HepG2 (cell line): ENCODE measurements around the gene SETD1A. TPM values are rescaled to one million over a fixed set of nuclear protein-coding genes. Genes with fewer than 3 reads are reported as not detected.

ENCODE experiments used
- DNMT3B ChIP-seq: conservative IDR thresholded peaks from 2 replicates; pipeline ENCODE4 v1.6.1; 2016; ENCODE audit warnings: missing biosample characterization, control low read depth
- LCORL ChIP-seq, 2 experiments: fragments of 450-650 bp in 1 of 2; sonication (generic) in 1 of 2; formaldehyde crosslinking in 1 of 2; IDR thresholded peaks; 2 replicates each; pipeline versions ENCODE4 v1.5.0 to v1.6.1; 2017 to 2020; ENCODE audit warnings: antibody characterized with exemption in 1 of 2, missing genetic modification reagents in 1 of 2
- PITX1 ChIP-seq: sonication (generic); formaldehyde crosslinking; IDR thresholded peaks from 2 replicates; pipeline ENCODE4 v1.5.1; 2020; ENCODE audit warnings: mild to moderate bottlenecking, missing genetic modification reagents
- POLR2AphosphoS5 ChIP-seq: IDR thresholded peaks from 2 replicates; pipeline ENCODE4 v1.6.1; 2012; ENCODE audit warnings: low read depth, low read length
- SRY ChIP-seq: sonication (generic); formaldehyde crosslinking; IDR thresholded peaks from 2 replicates; pipeline ENCODE4 v1.8.0; 2022; ENCODE audit warnings: mild to moderate bottlenecking, missing genetic modification reagents
- ZFP62 ChIP-seq: sonication (generic); formaldehyde crosslinking; IDR thresholded peaks from 2 replicates; pipeline ENCODE4 v1.4.0; 2020; ENCODE audit warnings: missing genetic modification reagents
- ZIK1 ChIP-seq: sonication (generic); formaldehyde crosslinking; IDR thresholded peaks from 2 replicates; pipeline ENCODE4 v1.5.0; 2020; ENCODE audit warnings: mild to moderate bottlenecking, low read depth, missing genetic modification reagents, borderline replicate concordance
- ZNF207 ChIP-seq: fragments of 450-650 bp; IDR thresholded peaks from 2 replicates; pipeline ENCODE4 v1.6.1; 2016; ENCODE audit warnings: antibody characterized with exemption, borderline replicate concordance
- ZNF354B ChIP-seq: sonication (generic); formaldehyde crosslinking; IDR thresholded peaks from 2 replicates; pipeline ENCODE4 v1.8.0; 2022; ENCODE audit warnings: mild to moderate bottlenecking, missing genetic modification reagents
- ZNF556 ChIP-seq: sonication (generic); formaldehyde crosslinking; IDR thresholded peaks from 2 replicates; pipeline ENCODE4 v1.4.0; 2020; ENCODE audit warnings: mild to moderate bottlenecking, missing genetic modification reagents, borderline replicate concordance
- ZNF781 ChIP-seq: sonication (generic); formaldehyde crosslinking; IDR thresholded peaks from 2 replicates; pipeline ENCODE4 v1.5.1; 2020; ENCODE audit warnings: borderline replicate concordance, mild to moderate bottlenecking, missing genetic modification reagents; ENCODE audit errors: not compliant biosample characterization
- ZSCAN21 ChIP-seq: sonication (generic); formaldehyde crosslinking; IDR thresholded peaks from 2 replicates; pipeline ENCODE4 v1.8.0; 2022; ENCODE audit warnings: mild to moderate bottlenecking, missing genetic modification reagents, moderate library complexity, borderline replicate concordance
- polyA plus RNA-seq, 8 experiments: library from polyadenylated mRNA; depleted of rRNA in 3 of 8; stranded (reverse) in 7 of 8; unstranded in 1 of 8; fragments of >200 nt; fragmentation: Illumina TruSeq in 4 of 8; extraction: Trizol in 4 of 8; gene quantifications; 2 replicates each; pipeline versions ENCODE4 v1.2.1 to v1.2.3, GENCODE V29; 2011 to 2016; ENCODE audit warnings: low read depth in 4 of 8, missing spikeins in 1 of 8, mixed read lengths in 1 of 8; ENCODE audit not compliant: insufficient read depth in 1 of 8
- total RNA-seq, 5 experiments: library from RNA; depleted of rRNA; stranded (reverse); fragments of >200 nt; fragmentation: Illumina TruSeq; extraction: Trizol; gene quantifications; 2 replicates each; pipeline ENCODE4 v1.2.3, GENCODE V29; 2016; ENCODE audit warnings: low read depth in 1 of 5
- TF ChIP-seq, protein P1 (sequence below): IDR thresholded peaks from 2 replicates; pipeline ENCODE4 v1.6.1; 2016; ENCODE audit warnings: missing compliant biosample characterization, missing genetic modification reagents, borderline replicate concordance
- TF ChIP-seq, protein P2 (sequence below): sonication (generic); formaldehyde crosslinking; IDR thresholded peaks from 2 replicates; pipeline ENCODE4 v1.4.0; 2020; ENCODE audit warnings: mild to moderate bottlenecking, missing genetic modification reagents, borderline replicate concordance
- TF ChIP-seq, protein P3 (sequence below): IDR thresholded peaks from 2 replicates; pipeline ENCODE4 v1.6.1; 2016; ENCODE audit warnings: low read depth, borderline replicate concordance
- TF ChIP-seq, protein P4 (sequence below): sonication (generic); formaldehyde crosslinking; conservative IDR thresholded peaks from 2 replicates; pipeline ENCODE4 v1.5.0; 2020; ENCODE audit warnings: missing genetic modification reagents
- TF ChIP-seq, protein P5 (sequence below): sonication (generic); formaldehyde crosslinking; IDR thresholded peaks from 2 replicates; pipeline ENCODE4 v1.4.0; 2020; ENCODE audit warnings: missing genetic modification reagents, borderline replicate concordance
- TF ChIP-seq, protein P6 (sequence below): sonication (generic); formaldehyde crosslinking; IDR thresholded peaks from 2 replicates; pipeline ENCODE4 v1.8.1; 2023; ENCODE audit warnings: mild to moderate bottlenecking, missing genetic modification reagents, borderline replicate concordance

SETD1A gene
- total and polyA plus RNA-seq, 2 of the 13 experiments (the other 11 are each of a cell fraction or from before 2014, with no cell fraction given), result 3.8 to 5.6 TPM

DNA sequence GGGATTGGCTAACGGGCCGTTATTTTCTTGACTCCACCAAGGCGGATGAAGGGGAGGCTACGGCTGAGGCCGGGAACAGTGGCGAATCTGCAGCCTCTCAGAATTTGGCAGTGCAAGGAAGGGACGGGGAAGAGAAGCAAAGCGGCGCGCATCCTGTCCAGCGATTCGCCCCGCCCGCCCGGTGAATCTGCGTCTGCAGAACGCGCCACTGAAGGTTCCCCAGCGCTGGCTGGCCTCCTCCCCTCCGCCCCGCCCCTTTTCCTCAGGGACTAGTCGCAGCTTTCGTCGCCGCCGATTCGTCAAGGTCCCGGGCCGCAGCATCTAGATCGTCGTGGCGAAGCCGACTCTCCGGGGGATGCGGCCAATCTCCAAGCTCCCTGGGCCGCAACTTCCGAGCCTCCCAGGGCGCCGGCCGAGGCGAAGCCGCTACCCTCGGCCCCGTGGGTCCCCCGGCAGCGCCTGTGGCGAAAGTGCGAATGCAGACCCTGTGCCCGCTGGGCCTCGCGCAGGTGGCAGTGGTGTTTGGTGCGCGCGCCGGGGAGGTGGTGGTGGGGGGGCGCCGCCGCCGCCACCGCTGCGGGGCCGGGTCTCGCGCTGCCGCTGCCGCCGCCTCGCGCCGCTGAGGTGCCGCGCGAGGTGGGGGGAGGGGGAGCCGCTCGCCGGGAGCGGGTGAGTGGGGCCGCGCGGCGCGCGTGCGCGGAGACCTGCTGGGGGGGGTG is at the start of gene SETD1A (continued):
- peak; percentile 40 for TF ChIP-seq ZNF781 (CRISPR knock-in tag)
- peak; percentile 74; the same call in 1 of the 2 replicates for TF ChIP-seq ZSCAN21 (CRISPR knock-in tag)
- no peak for TF ChIP-seq POLR2AphosphoS5
- TF ChIP-seq, protein P1, sequence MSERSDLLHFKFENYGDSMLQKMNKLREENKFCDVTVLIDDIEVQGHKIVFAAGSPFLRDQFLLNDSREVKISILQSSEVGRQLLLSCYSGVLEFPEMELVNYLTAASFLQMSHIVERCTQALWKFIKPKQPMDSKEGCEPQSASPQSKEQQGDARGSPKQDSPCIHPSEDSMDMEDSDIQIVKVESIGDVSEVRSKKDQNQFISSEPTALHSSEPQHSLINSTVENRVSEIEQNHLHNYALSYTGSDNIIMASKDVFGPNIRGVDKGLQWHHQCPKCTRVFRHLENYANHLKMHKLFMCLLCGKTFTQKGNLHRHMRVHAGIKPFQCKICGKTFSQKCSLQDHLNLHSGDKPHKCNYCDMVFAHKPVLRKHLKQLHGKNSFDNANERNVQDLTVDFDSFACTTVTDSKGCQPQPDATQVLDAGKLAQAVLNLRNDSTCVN (CRISPR knock-in tag), result peak; percentile 80; the same call in 1 of the 2 replicates
- TF ChIP-seq DNMT3B (CRISPR knock-in tag), result 0 out of 2 replicates have a peak, but pooled peaks have one; percentile 8
- TF ChIP-seq, protein P2, sequence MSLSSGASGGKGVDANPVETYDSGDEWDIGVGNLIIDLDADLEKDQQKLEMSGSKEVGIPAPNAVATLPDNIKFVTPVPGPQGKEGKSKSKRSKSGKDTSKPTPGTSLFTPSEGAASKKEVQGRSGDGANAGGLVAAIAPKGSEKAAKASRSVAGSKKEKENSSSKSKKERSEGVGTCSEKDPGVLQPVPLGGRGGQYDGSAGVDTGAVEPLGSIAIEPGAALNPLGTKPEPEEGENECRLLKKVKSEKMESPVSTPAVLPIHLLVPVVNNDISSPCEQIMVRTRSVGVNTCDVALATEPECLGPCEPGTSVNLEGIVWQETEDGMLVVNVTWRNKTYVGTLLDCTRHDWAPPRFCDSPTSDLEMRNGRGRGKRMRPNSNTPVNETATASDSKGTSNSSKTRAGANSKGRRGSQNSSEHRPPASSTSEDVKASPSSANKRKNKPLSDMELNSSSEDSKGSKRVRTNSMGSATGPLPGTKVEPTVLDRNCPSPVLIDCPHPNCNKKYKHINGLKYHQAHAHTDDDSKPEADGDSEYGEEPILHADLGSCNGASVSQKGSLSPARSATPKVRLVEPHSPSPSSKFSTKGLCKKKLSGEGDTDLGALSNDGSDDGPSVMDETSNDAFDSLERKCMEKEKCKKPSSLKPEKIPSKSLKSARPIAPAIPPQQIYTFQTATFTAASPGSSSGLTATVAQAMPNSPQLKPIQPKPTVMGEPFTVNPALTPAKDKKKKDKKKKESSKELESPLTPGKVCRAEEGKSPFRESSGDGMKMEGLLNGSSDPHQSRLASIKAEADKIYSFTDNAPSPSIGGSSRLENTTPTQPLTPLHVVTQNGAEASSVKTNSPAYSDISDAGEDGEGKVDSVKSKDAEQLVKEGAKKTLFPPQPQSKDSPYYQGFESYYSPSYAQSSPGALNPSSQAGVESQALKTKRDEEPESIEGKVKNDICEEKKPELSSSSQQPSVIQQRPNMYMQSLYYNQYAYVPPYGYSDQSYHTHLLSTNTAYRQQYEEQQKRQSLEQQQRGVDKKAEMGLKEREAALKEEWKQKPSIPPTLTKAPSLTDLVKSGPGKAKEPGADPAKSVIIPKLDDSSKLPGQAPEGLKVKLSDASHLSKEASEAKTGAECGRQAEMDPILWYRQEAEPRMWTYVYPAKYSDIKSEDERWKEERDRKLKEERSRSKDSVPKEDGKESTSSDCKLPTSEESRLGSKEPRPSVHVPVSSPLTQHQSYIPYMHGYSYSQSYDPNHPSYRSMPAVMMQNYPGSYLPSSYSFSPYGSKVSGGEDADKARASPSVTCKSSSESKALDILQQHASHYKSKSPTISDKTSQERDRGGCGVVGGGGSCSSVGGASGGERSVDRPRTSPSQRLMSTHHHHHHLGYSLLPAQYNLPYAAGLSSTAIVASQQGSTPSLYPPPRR (CRISPR knock-in tag), result peak; percentile 23; the same call in 1 of the 2 replicates
- TF ChIP-seq, protein P3, sequence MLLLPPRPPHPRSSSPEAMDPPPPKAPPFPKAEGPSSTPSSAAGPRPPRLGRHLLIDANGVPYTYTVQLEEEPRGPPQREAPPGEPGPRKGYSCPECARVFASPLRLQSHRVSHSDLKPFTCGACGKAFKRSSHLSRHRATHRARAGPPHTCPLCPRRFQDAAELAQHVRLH, result no peak; the same call in 1 of the 2 replicates
- TF ChIP-seq LCORL (IDR thresholded peaks at IDR 0.05), result no peak
- peak; percentile 84 for TF ChIP-seq LCORL (CRISPR knock-in tag; IDR thresholded peaks at IDR 0.05)
- TF ChIP-seq, protein P4, sequence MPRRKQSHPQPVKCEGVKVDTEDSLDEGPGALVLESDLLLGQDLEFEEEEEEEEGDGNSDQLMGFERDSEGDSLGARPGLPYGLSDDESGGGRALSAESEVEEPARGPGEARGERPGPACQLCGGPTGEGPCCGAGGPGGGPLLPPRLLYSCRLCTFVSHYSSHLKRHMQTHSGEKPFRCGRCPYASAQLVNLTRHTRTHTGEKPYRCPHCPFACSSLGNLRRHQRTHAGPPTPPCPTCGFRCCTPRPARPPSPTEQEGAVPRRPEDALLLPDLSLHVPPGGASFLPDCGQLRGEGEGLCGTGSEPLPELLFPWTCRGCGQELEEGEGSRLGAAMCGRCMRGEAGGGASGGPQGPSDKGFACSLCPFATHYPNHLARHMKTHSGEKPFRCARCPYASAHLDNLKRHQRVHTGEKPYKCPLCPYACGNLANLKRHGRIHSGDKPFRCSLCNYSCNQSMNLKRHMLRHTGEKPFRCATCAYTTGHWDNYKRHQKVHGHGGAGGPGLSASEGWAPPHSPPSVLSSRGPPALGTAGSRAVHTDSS, result no peak
- TF ChIP-seq, protein P5, sequence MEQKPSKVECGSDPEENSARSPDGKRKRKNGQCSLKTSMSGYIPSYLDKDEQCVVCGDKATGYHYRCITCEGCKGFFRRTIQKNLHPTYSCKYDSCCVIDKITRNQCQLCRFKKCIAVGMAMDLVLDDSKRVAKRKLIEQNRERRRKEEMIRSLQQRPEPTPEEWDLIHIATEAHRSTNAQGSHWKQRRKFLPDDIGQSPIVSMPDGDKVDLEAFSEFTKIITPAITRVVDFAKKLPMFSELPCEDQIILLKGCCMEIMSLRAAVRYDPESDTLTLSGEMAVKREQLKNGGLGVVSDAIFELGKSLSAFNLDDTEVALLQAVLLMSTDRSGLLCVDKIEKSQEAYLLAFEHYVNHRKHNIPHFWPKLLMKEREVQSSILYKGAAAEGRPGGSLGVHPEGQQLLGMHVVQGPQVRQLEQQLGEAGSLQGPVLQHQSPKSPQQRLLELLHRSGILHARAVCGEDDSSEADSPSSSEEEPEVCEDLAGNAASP (CRISPR knock-in tag), result peak; percentile 43; the same call in 1 of the 2 replicates
- TF ChIP-seq ZIK1 (CRISPR knock-in tag), result peak; percentile 88
- TF ChIP-seq SRY (CRISPR knock-in tag), result peak; percentile 93; the same call in 1 of the 2 replicates
- TF ChIP-seq ZNF354B (CRISPR knock-in tag), result 0 out of 2 replicates have a peak, but pooled peaks have one; percentile 35
- TF ChIP-seq ZNF207, result no peak
- TF ChIP-seq, protein P6, sequence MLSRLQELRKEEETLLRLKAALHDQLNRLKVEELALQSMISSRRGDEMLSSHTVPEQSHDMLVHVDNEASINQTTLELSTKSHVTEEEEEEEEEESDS (CRISPR knock-in tag), result 0 out of 2 replicates have a peak, but pooled peaks have one; percentile 23
- TF ChIP-seq ZFP62 (CRISPR knock-in tag), result 0 out of 2 replicates have a peak, but pooled peaks have one; percentile 61
- TF ChIP-seq ZNF556 (CRISPR knock-in tag), result no peak
- TF ChIP-seq PITX1 (CRISPR knock-in tag), result peak; percentile 47; the same call in 1 of the 2 replicates
